ENCODE measurements around the gene IRAK2.
A peak's percentile ranks its signal among the peaks of the same experiment; 100 is the strongest.

The IRAK2 gene

DNA sequence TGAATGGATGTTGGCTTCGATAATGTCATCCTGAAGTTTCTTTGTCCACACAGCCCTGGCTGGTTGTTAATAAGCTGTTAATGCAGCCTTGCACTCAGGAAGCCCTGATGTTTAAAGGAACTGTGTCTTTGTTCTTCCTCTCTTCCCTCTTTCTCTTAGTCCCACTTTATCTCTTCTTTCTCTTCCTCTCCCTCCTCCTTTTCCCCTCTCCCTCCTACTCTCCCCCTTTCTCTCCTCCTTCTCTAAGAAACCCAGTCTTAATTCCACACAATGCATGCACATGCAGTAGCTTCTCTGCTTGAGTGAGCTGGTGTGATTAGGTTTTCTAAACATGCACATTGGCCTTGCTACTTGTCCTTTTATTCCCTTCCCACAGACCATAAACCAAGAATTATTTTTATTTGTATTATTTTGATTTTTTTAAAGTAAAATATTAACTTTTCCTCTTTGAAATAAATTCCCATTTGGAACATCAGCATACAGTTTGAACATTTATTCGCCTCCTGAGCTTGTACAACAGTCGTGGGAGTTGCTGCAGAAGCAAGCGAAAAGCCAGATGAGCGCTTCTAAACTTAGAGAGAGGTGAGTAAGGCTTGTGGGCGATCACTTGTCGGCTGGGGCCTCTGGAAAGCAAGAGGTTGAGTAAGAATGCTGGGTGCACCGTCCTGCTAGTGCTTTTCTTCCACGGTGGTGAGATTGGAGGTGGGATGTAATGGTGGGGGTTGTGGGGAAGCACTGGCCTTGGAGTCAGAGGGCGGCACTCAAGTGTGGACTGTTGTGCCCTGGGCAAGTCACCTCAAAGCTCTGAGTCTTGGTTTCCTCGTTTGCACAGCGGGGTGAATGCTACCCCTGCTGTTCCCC lies 120.8 kb downstream of the IRAK2 start:
- no peaks in the 10 kb centered on the region for H3K9me3 ChIP-seq (ENCODE audit: control extremely low read depth in 1 of 5, control insufficient read depth in 4 of 5, insufficient read depth in 2 of 5, low read depth in 1 of 5, low read length in 4 of 5)
- 98% methylated on average over 12 of the region's 12 CpGs for WGBS (ENCODE audit: insufficient coverage)

GRCh38 chr3:10286133-10286524 lies 121.4 kb downstream of the IRAK2 start:
- ChIA-PET CTCF (interaction anchor here (0.8 to 4.4 kb wide), 17 partner anchors 10 to 261 kb away, joined by 3 to 27 read pairs (median 5); partner anchors contain the start of gene SEC13), POLR2A (no interaction called here)
- Histone ChIP-seq H3K36me3 (ENCODE audit: control insufficient read depth in 4 of 4, insufficient read depth in 4 of 4, low read length in 3 of 4) (peaks cover 0 to 74% (median 25%) of the 10 kb centered on the region in 4 experiments), H3K9me3 (ENCODE audit: control extremely low read depth in 1 of 5, control insufficient read depth in 4 of 5, insufficient read depth in 2 of 5, low read depth in 1 of 5, low read length in 4 of 5) (no peaks in the 10 kb centered on the region), H3K27me3 (replicated peaks in 2 of 5; ENCODE audit: control insufficient read depth in 4 of 5, insufficient read depth in 5 of 5, low read length in 4 of 5) (no peaks in the 10 kb centered on the region), H3K4me1 (ENCODE audit: control extremely low read depth in 1 of 4, control insufficient read depth in 4 of 4, insufficient read depth in 4 of 4, low read length in 3 of 4) (peaks cover 0 to 30% (median 11%) of the 10 kb centered on the region in 4 experiments), H3K27ac (ENCODE audit: insufficient read depth in 1 of 2, low read depth in 1 of 2, low read length in 2 of 2, poor library complexity in 1 of 2, severe bottlenecking in 2 of 2) (no peak overlapping the region), H3K4me3 (ENCODE audit: control insufficient read depth in 1 of 7, extremely low read depth in 1 of 7, insufficient read depth in 4 of 7, low read depth in 2 of 7, low read length in 6 of 7) (no peak overlapping the region)
- DNase-seq, result no peak
- 100% methylated on average over 3 of the region's 5 CpGs for WGBS (ENCODE audit: insufficient coverage)

More for the DNA sequence above, 120.8 kb downstream of the IRAK2 start:
- POLR2A ChIA-PET, result interaction anchor here (1.6 kb wide), 1 partner anchor 38 kb away, joined by 4 read pairs; the partner anchor contains the start of gene TATDN2
- no peaks in the 10 kb centered on the region for H3K27me3 ChIP-seq (replicated peaks in 2 of 5; ENCODE audit: control insufficient read depth in 4 of 5, insufficient read depth in 5 of 5, low read length in 4 of 5)
- H3K4me1 ChIP-seq (ENCODE audit: control extremely low read depth in 1 of 4, control insufficient read depth in 4 of 4, insufficient read depth in 4 of 4, low read length in 3 of 4), result peaks cover 0 to 29% (median 8%) of the 10 kb centered on the region in 4 experiments
- no peak for DNase-seq
- no peak overlapping the region for H3K4me3 ChIP-seq (ENCODE audit: control insufficient read depth in 1 of 7, extremely low read depth in 1 of 7, insufficient read depth in 4 of 7, low read depth in 2 of 7, low read length in 6 of 7)
- no peak overlapping the region for H3K27ac ChIP-seq (ENCODE audit: insufficient read depth in 1 of 2, low read depth in 1 of 2, low read length in 2 of 2, poor library complexity in 1 of 2, severe bottlenecking in 2 of 2)
- CTCF ChIA-PET, result interaction anchor here (0.8 to 4.4 kb wide), 12 partner anchors 10 to 261 kb away, joined by 3 to 27 read pairs (median 4); no protein-coding TSS in a partner anchor
- peaks cover 0 to 75% (median 30%) of the 10 kb centered on the region in 4 experiments for H3K36me3 ChIP-seq (ENCODE audit: control insufficient read depth in 4 of 4, insufficient read depth in 4 of 4, low read length in 3 of 4)

DNA sequence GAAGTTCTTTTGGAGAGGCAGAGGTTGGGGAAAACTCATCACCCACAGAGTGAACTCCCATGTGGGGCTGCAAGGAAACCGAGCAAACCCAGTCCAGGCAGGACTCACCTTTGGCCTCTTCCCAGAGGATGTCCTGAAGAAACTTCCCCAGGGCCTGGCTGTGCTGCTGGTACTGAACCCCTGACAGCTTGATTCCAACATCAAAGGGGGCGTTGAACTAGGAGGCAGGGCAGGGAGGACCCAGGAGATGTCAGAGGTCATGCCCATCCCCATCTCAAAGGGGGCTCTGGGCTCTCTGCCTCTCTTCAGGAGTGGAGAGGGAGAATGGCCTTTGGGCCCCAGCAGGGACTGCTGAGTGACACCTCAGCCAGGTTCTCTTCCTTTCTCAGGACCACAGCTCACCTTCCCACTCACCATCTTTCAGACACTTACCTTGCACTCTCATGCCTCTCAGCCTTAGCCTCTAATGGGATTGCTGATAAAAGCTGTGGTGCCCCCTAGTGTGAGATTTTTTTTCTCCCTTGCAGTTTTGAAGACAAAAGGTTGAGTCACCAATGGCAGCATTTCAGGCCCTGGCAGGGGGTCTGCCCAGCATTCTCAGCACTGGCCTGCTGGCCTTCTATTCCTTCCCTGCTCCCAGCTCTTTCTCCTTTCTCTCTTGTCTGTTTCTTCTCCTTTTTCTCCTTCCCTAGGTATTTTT lies 122.0 kb downstream of the IRAK2 start:
- Histone ChIP-seq H3K27ac (ENCODE audit: insufficient read depth in 1 of 2, low read depth in 1 of 2, low read length in 2 of 2, poor library complexity in 1 of 2, severe bottlenecking in 2 of 2) (no peak overlapping the region), H3K4me1 (ENCODE audit: control extremely low read depth in 1 of 4, control insufficient read depth in 4 of 4, insufficient read depth in 4 of 4, low read length in 3 of 4) (peaks cover 0 to 36% (median 16%) of the 10 kb centered on the region in 4 experiments), H3K36me3 (ENCODE audit: control insufficient read depth in 4 of 4, insufficient read depth in 4 of 4, low read length in 3 of 4) (peaks cover 0 to 79% (median 24%) of the 10 kb centered on the region in 4 experiments), H3K27me3 (replicated peaks in 2 of 5; ENCODE audit: control insufficient read depth in 4 of 5, insufficient read depth in 5 of 5, low read length in 4 of 5) (no peaks in the 10 kb centered on the region), H3K4me3 (ENCODE audit: control insufficient read depth in 1 of 7, extremely low read depth in 1 of 7, insufficient read depth in 4 of 7, low read depth in 2 of 7, low read length in 6 of 7) (no peak overlapping the region), H3K9me3 (ENCODE audit: control extremely low read depth in 1 of 5, control insufficient read depth in 4 of 5, insufficient read depth in 2 of 5, low read depth in 1 of 5, low read length in 4 of 5) (no peaks in the 10 kb centered on the region)
- WGBS (ENCODE audit: insufficient coverage), result 100% methylated on average over 1 of the region's 2 CpGs
- ChIA-PET POLR2A (no interaction called here), CTCF (interaction anchor here (0.8 to 4.4 kb wide), 30 partner anchors 9 to 262 kb away, joined by 3 to 27 read pairs (median 4); partner anchors contain the start of gene SEC13)
- DNase-seq, result peak in 2 of 3 donors; percentile 69 to 85

DNA sequence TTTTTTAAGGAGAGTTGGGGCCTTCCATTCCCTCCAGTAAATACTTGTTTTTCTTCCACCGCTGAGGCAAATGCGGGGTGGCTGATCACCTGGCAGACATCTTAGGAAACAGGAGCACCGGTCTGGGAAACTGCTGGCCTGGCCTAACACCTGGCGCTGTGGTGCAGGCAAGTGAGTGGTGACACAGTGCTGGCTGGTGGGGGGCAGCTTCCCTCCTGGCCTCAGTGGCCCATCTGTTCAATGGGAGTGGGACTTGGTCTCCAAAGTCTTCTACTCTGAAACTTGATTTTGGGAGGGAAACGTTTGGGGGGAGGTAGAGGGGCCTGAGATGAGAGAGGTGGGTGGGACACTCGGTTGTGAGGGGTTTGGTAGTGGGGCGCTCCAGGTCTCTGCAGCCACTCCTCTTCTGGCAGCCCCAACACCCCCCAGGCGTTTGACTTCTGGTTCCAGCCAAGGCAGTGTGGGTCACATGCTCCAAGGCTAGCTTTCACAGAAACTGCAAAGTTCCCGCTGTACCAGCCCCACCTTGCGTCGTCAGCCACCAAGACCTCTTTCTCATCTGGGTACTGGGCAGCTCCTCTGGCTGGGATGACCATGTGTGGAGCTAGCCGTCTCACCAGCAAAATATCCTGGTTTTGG lies 123.3 kb downstream of the IRAK2 start:
- no peak overlapping the region for H3K27ac ChIP-seq (ENCODE audit: insufficient read depth in 1 of 2, low read depth in 1 of 2, low read length in 2 of 2, poor library complexity in 1 of 2, severe bottlenecking in 2 of 2)
- H3K36me3 ChIP-seq (ENCODE audit: control insufficient read depth in 4 of 4, insufficient read depth in 4 of 4, low read length in 3 of 4), result peaks cover 0 to 69% (median 23%) of the 10 kb centered on the region in 4 experiments
- ChIA-PET POLR2A (no interaction called here), CTCF (interaction anchor here (0.9 to 2.8 kb wide), 15 partner anchors 8 to 156 kb away, joined by 3 to 8 read pairs (median 4); partner anchors contain the start of gene SEC13)
- H3K4me3 ChIP-seq (ENCODE audit: control insufficient read depth in 1 of 7, extremely low read depth in 1 of 7, insufficient read depth in 4 of 7, low read depth in 2 of 7, low read length in 6 of 7), result no peak overlapping the region
- H3K4me1 ChIP-seq (ENCODE audit: control extremely low read depth in 1 of 4, control insufficient read depth in 4 of 4, insufficient read depth in 4 of 4, low read length in 3 of 4), result peaks cover 7 to 49% (median 29%) of the 10 kb centered on the region in 4 experiments
- no peaks in the 10 kb centered on the region for H3K27me3 ChIP-seq (replicated peaks in 2 of 5; ENCODE audit: control insufficient read depth in 4 of 5, insufficient read depth in 5 of 5, low read length in 4 of 5)
- no peaks in the 10 kb centered on the region for H3K9me3 ChIP-seq (ENCODE audit: control extremely low read depth in 1 of 5, control insufficient read depth in 4 of 5, insufficient read depth in 2 of 5, low read depth in 1 of 5, low read length in 4 of 5)
- WGBS (ENCODE audit: insufficient coverage), result 96% methylated on average over 7 of the region's 12 CpGs
- DNase-seq, result no peak

DNA sequence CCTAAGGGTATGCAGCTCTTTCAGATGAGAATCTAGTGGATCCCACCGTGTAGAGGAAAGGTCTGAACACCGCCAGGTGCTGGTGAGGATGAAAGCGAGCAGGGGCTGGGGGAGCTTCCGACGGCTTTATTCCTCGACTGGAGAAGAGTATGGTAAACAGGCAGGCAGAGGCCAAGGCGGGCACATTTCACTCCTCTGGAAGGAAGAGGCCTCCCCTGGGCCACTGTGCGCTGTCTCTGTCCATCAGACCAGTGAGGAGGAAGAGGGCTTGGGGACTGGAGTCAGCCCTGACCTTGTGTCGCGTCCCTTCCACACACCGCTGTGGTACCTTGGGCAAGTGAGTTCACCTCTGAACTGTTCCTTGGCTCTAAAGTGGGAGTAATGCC lies 123.8 kb downstream of the IRAK2 start:
- Histone ChIP-seq H3K36me3 (ENCODE audit: control insufficient read depth in 4 of 4, insufficient read depth in 4 of 4, low read length in 3 of 4) (peaks cover 0 to 63% (median 19%) of the 10 kb centered on the region in 4 experiments), H3K4me3 (ENCODE audit: control insufficient read depth in 1 of 7, extremely low read depth in 1 of 7, insufficient read depth in 4 of 7, low read depth in 2 of 7, low read length in 6 of 7) (no peak overlapping the region), H3K27ac (ENCODE audit: insufficient read depth in 1 of 2, low read depth in 1 of 2, low read length in 2 of 2, poor library complexity in 1 of 2, severe bottlenecking in 2 of 2) (no peak overlapping the region), H3K4me1 (ENCODE audit: control extremely low read depth in 1 of 4, control insufficient read depth in 4 of 4, insufficient read depth in 4 of 4, low read length in 3 of 4) (peaks cover 11 to 49% (median 35%) of the 10 kb centered on the region in 4 experiments), H3K9me3 (ENCODE audit: control extremely low read depth in 1 of 5, control insufficient read depth in 4 of 5, insufficient read depth in 2 of 5, low read depth in 1 of 5, low read length in 4 of 5) (no peaks in the 10 kb centered on the region), H3K27me3 (replicated peaks in 2 of 5; ENCODE audit: control insufficient read depth in 4 of 5, insufficient read depth in 5 of 5, low read length in 4 of 5) (no peaks in the 10 kb centered on the region)
- CTCF ChIA-PET, result interaction anchor here (1.3 to 2.8 kb wide), 4 partner anchors 16 to 70 kb away, joined by 3 to 8 read pairs (median 4); no protein-coding TSS in a partner anchor
- DNase-seq, result no peak
- POLR2A ChIA-PET, result no interaction called here
- WGBS (ENCODE audit: insufficient coverage), result 88% methylated on average over 9 of the region's 11 CpGs

- ChIA-PET POLR2A (no interaction called here), CTCF (interaction anchor here (1.5 to 2.8 kb wide), 2 partner anchors 15 to 33 kb away, joined by 3 to 8 read pairs; no protein-coding TSS in a partner anchor)
- H3K4me1 ChIP-seq (ENCODE audit: control extremely low read depth in 1 of 4, control insufficient read depth in 4 of 4, insufficient read depth in 4 of 4, low read length in 3 of 4), result peaks cover 12 to 49% (median 36%) of the 10 kb centered on the region in 4 experiments
- H3K27ac ChIP-seq (ENCODE audit: insufficient read depth in 1 of 2, low read depth in 1 of 2, low read length in 2 of 2, poor library complexity in 1 of 2, severe bottlenecking in 2 of 2), result no peak overlapping the region
- H3K36me3 ChIP-seq (ENCODE audit: control insufficient read depth in 4 of 4, insufficient read depth in 4 of 4, low read length in 3 of 4), result peaks cover 0 to 59% (median 19%) of the 10 kb centered on the region in 4 experiments
- no peaks in the 10 kb centered on the region for H3K9me3 ChIP-seq (ENCODE audit: control extremely low read depth in 1 of 5, control insufficient read depth in 4 of 5, insufficient read depth in 2 of 5, low read depth in 1 of 5, low read length in 4 of 5)
- H3K27me3 ChIP-seq (replicated peaks in 2 of 5; ENCODE audit: control insufficient read depth in 4 of 5, insufficient read depth in 5 of 5, low read length in 4 of 5), result no peaks in the 10 kb centered on the region
- DNase-seq, result no peak
- WGBS (ENCODE audit: insufficient coverage), result 100% methylated on average over 3 of the region's 9 CpGs
- H3K4me3 ChIP-seq (ENCODE audit: control insufficient read depth in 1 of 7, extremely low read depth in 1 of 7, insufficient read depth in 4 of 7, low read depth in 2 of 7, low read length in 6 of 7), result no peak overlapping the region
Measured at GRCh38 chr3:10289077-10289476, 124.4 kb downstream of the IRAK2 start.

Data from common myeloid progenitor, CD34-positive (primary cell).